ENCODE measurements around the gene C17orf75.

Gene C17orf75

GRCh38 chr17:32283745-32284201, 58.2 kb downstream of the C17orf75 start (continued):
- TF ChIP-seq ZNF639 (tag by site-specific recombination; IDR thresholded peaks at IDR 0.05), result no peak
- no peak for TF ChIP-seq ZNF366 (tag by site-specific recombination; conservative IDR thresholded peaks at IDR 0.05)

GRCh38 chr17:32281011-32281451, 60.9 kb downstream of the C17orf75 start:
- Histone ChIP-seq H3K9me3 (ENCODE audit: control insufficient read depth, insufficient read depth, low read depth, low read length) (no peaks in the 10 kb centered on the region), H3K4me1 (ENCODE audit: control insufficient read depth, insufficient read depth, low read length) (peaks cover 3% of the 10 kb centered on the region; the same call in 1 of the 2 replicates), H3K36me3 (ENCODE audit: control insufficient read depth in 2 of 2, insufficient read depth in 1 of 2, low read length in 2 of 2) (no peaks in the 10 kb centered on the region), H3K4me3 (ENCODE audit: low read depth, low read length) (no peak overlapping the region), H3K27ac (ENCODE audit: extremely low read depth, low read depth, low read length) (no peak overlapping the region; the same call in 1 of the 2 replicates)
- ChIA-PET CTCF (interaction anchor here (1.1 kb wide), 1 partner anchor 15 kb away, joined by 3 read pairs; no protein-coding TSS in a partner anchor), POLR2A (no interaction called here)
- TF ChIP-seq PRDM10 (tag by site-specific recombination; IDR thresholded peaks at IDR 0.05), result no peak
- TF ChIP-seq ZNF280C (tag by site-specific recombination; IDR thresholded peaks at IDR 0.05), result no peak
- no peak for TF ChIP-seq ZNF24 (tag by site-specific recombination; IDR thresholded peaks at IDR 0.05)
- TF ChIP-seq ZNF571 (tag by site-specific recombination; IDR thresholded peaks at IDR 0.05), result no peak
- no peak for TF ChIP-seq ZNF311 (tag by site-specific recombination; IDR thresholded peaks at IDR 0.05; ENCODE audit: borderline replicate concordance)
- TF ChIP-seq ZNF292 (tag by site-specific recombination; IDR thresholded peaks at IDR 0.05; ENCODE audit: borderline replicate concordance, low read depth), result no peak
- no peak for TF ChIP-seq WT1 (tag by site-specific recombination; IDR thresholded peaks at IDR 0.05)
- TF ChIP-seq ZNF398 (tag by site-specific recombination; IDR thresholded peaks at IDR 0.05), result peak; percentile 65; the same call in 1 of the 2 replicates
- peak; percentile 63 for TF ChIP-seq KLF1 (tag by site-specific recombination; IDR thresholded peaks at IDR 0.05)
- no peak for TF ChIP-seq ZIC2 (tag by site-specific recombination; IDR thresholded peaks at IDR 0.05)
- TF ChIP-seq GLIS2 (tag by site-specific recombination; IDR thresholded peaks at IDR 0.05), result peak; percentile 29; the same call in 1 of the 2 replicates

Data from HEK293 (cell line).